Gastroesophageal sphincter (tissue), 4 donors: ENCODE data around the gene KRTAP19-8. TPM values are rescaled to one million over a fixed set of nuclear protein-coding genes. Genes with fewer than 3 reads are reported as not detected.

Experiments used
- total RNA-seq, 4 donors: library from RNA; depleted of rRNA; stranded (reverse); fragments of >200 nt; gene quantifications; one replicate each; pipeline ENCODE4 v1.1.0, GENCODE V29; 2016

The KRTAP19-8 gene
- total RNA-seq, 4 donors from 2014 or later: not detected

Other genes with a start within 250 kb of the KRTAP19-8 start
- gene KRTAP8-1, start 225.2 kb downstream of the KRTAP19-8 start, total RNA-seq: not detected
- not detected for gene KRTAP7-1, start 208.7 kb downstream of the KRTAP19-8 start, total RNA-seq
- not detected for gene KRTAP11-1, start 156.9 kb downstream of the KRTAP19-8 start, total RNA-seq